HTR-8/SVneo (cell line): ENCODE results near the gene FARP2.
A peak's percentile ranks its signal among the peaks of the same experiment; 100 is the strongest.
"Not testable (repeated sequence)": the region's sequence is repeated elsewhere in the genome, so short reads cannot be mapped to it uniquely, and the experiment has no call there.

ENCODE experiments used
- DNase-seq: peaks from one replicate; pipeline ENCODE4 v3.0.0; 2011; ENCODE audit warnings: low spot score, mixed read lengths; ENCODE audit not compliant: insufficient read length
- FAIRE-seq: peaks from 2 replicates; lab custom pipeline; 2011; peaks lifted over from hg19 to GRCh38; lab: Jason Lieb, UNC

The FARP2 gene, protein sequence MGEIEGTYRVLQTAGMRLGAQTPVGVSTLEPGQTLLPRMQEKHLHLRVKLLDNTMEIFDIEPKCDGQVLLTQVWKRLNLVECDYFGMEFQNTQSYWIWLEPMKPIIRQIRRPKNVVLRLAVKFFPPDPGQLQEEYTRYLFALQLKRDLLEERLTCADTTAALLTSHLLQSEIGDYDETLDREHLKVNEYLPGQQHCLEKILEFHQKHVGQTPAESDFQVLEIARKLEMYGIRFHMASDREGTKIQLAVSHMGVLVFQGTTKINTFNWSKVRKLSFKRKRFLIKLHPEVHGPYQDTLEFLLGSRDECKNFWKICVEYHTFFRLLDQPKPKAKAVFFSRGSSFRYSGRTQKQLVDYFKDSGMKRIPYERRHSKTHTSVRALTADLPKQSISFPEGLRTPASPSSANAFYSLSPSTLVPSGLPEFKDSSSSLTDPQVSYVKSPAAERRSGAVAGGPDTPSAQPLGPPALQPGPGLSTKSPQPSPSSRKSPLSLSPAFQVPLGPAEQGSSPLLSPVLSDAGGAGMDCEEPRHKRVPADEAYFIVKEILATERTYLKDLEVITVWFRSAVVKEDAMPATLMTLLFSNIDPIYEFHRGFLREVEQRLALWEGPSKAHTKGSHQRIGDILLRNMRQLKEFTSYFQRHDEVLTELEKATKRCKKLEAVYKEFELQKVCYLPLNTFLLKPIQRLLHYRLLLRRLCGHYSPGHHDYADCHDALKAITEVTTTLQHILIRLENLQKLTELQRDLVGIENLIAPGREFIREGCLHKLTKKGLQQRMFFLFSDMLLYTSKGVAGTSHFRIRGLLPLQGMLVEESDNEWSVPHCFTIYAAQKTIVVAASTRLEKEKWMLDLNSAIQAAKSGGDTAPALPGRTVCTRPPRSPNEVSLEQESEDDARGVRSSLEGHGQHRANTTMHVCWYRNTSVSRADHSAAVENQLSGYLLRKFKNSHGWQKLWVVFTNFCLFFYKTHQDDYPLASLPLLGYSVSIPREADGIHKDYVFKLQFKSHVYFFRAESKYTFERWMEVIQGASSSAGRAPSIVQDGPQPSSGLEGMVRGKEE

DNA sequence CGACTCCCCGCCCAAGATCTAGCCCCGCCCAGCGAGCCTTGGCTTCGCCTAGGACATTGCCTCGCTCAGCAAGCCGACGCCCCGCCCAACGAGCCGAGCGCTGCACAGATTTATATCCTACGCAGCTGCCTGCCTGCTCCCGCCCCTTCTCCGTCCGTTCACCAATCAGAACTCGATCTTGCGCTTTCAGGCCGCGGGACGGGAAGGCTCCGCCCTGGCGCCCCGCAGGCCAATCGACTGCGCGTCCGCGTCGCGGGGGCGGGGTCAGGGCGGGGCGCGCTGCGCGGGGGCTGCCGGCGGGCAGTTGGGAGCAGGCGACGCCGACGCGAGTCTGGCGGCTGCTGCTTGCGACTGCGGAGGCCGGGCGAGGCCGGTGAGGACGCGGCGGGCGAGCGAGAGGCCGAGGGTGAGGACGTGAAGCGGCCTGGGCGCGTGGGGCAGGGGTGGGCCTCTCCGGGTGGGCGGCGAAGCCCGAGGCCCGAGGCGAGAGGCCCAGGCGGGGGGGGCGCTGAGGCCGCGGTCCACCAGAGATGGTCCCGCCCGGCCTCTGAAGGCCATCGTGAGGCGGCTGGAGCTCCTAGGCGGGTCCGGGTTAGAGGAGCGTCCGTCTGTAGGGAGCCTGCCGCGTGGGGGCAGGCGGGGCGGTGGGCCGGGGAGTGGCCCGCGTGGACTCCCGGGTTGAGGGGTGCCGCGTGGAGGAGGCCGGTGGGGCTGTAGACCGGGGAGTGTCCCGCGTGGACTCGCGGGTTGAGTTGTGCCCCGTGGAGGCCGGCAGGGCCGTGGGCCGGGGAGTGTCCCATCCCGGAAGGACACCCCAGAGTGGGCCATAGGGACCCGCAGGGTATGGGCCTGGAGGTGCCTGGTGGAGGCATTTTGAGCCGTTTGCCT is at the start of gene FARP2:
Gene FARP2, plus strand, starts transcription at position 303 of the 888 bp plus-strand sequence. CDS start 16,823 bp downstream, outside the sequence.
- peak; percentile 93 for DNase-seq
- peak; percentile 49 for FAIRE-seq

DNA sequence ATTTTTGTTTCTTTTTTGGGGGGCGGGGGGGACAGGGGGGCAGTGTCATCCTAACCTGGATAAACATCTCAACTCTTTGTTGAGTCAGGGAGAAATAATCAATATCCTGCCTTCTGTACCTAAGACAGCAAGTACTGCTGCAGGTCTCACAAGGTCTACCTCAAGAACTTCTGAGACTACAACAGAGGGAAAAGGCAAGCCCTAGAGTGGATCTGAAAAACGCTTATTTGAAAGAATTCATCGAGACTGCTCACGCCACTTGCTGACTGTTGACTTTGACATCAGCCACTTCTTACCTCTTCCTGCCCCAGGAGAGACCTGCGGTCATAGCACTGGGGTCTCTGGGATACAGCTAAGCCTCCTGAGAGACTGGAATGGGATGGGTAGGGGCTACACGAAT is 49.0 kb upstream of the FARP2 start:
- FAIRE-seq = no peak
- no peak for DNase-seq

DNA sequence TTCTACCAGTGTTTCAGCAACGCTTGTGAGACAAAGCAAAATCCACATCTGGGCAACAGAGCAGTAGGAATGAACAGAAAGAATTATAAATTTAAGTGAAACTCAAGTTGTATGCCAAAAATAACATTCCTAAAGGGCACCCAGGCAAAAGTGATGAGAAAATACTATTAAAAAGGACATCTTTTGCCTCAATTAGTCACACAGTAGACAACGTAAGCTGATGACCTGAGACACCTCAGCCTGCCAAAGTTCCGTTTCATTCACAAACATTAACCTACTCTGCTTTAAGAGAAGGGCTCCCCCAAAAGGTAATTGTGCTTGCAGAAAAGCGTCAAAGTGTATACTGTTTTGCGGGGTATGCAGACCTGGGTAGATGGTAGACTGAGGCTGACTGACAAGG is 47.8 kb upstream of the FARP2 start:
- FAIRE-seq = no peak
- no peak for DNase-seq

DNA sequence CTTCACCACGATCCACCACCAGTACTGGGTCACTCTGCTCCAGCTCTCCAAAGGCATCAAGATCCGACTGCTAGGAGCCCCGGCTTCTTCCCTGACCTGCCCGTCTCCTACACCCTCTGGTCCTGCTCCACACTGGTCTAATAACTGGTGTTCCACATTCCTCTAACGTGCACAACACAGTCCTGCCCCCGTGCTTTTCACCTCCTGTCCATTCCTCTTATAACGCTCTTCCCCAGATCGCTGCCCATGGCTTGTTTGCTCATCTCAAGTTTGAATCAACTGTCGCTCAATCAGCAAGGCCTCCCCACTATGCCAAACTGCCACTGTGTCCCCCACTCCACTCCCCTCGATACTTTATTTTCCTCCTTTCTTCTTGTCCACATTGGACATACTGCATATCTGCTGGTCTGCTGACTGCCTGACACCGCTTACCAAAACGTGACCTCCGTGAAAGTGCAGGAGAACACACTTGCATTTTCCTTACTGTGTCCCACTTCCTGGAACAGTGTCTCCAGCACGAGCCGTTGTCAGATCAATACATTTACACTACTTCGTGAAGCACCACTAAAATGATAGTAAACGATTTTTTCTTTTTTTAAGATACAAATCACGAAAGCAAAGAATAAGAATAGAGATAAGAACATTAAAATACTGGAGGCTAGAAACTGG is 47.1 kb upstream of the FARP2 start:
- DNase-seq (no peak), FAIRE-seq (no peak)

DNA sequence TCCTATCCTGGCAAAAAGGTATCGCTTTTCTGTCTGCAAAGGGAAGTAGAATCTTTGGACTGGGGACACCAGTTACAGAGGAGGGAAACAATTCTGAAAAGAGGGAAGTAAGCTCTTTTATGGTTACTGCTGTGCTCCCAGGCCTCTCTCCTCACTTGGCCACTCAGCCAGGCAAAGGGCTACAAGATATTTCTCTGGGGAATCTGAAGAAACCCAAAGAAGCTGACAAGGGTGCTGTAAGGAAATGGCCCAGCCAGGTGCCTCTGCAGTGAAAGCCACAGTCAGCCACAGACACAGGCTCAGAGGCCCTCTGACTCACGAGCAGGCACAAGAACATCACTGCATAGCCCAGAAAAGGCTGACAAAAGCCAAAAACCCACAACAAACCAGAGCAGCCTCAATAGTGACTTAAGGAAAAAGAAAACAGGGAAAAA is 46.4 kb upstream of the FARP2 start:
- DNase-seq (no peak), FAIRE-seq (no peak)

DNA sequence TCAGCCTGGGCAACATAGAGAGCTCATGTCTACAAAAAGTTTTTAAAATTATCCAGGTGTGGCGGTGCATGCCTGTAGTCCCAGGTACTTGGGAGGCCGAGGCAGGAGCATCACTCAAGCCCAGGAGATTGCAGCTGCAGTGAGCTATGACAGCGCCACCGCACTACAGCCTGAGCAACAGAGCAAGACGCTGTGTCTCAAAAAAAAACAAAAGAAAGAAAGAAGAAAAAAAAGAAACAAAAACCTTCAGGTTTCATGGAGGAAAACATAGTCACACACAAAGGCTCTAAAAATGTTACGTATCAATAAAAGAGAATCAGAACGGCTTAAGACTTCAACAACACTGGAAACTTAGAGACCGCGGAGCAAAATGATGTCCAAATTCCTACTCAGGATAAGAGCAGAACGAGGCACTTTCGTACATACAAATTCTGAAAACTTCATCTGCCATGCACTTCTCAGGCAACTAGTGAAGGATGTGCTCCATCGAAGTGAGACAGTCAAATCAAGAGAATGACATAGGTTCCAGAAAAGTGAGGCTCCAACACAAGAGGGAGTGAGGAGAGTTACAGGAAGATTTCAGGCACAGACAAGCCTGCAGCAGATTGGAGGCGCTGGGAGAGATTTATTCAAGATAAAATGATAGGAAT is 45.0 kb upstream of the FARP2 start:
- FAIRE-seq (no peak), DNase-seq (no peak)

DNA sequence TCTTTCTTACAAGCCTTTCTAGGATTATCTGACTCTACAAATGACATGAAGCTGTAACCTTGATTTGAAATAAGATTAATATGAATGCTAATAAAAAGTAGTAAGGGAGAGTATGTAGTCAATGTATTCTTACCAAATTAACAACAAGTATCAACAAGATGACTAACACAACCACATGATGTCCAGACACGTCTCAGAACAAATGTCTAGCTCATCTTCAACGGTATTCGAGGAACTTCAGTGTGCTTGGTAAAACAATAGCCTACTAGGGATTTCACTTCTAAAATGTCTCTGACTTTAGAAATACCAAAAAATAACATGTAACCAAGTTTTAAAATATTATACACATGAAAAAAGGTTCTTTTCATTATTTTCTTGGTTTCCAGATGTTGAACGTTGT is 44.0 kb upstream of the FARP2 start:
- FAIRE-seq = no peak
- DNase-seq = no peak

DNA sequence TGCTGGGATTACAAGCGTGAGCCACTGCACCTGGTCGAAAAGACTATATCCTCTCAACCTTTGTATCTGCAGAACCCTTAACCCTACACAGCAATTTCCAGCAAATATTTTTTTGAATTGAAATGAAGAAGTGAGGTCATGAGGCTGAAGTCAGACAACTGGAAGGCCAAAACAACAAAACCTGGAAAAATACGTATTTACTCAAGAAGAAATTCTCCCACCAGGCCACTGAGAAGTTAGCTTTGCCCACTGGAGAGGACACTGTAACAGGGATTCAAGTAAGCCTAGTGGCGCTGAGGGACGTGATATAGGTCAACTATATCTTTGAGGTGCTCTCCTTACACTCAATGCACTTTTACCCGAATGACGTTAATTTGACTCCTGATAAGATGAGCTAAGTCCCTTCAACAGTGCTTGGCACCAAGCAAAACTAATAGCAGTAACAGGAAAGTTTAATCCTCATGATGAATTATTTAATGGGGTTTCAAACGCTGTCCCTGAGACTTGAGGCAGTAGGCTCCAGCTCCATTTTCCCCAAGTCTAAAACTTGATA is 42.5 kb upstream of the FARP2 start:
- DNase-seq (no peak), FAIRE-seq (no peak)

DNA sequence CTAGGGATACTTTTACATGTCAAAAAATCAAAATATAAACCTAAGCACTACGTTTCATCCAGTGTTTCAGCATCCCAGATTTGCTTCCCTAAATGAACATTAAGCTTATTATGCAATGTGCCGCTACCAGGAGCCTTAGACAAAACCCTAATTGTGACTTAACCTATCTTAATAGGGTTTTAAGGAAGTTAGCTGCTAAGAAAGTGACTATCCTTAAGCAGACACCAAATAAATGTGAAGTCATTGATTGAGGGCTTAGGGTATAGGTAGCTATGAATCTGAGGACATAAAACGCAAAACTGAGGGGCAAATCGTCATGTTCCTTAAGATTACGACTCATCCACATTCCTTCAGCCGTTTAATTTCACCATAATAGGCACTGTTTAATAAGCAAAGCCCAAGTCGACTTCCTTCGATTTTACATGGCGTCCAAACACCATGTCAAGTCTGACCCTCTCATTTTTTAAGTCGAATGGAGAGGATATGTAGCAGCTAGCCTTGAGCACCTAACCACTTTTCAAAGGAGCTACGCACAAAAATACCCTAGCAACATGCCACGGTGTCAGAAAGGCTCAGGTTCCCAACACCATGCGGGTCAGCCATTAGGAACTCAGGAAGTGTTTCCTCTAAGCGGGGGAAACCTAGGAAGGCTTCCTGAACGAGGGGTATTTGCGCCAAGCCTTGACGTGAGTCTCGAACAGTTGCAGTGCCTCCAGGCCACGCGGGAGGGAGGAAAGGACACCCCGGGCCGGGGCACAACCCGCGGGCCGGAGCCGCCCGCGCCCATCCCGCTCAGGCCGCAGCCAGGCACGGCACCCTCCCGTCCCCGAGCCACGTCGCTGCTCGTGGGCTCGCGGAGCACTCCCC is 41.6 kb upstream of the FARP2 start:
- FAIRE-seq (no peak), DNase-seq (no peak)

DNA sequence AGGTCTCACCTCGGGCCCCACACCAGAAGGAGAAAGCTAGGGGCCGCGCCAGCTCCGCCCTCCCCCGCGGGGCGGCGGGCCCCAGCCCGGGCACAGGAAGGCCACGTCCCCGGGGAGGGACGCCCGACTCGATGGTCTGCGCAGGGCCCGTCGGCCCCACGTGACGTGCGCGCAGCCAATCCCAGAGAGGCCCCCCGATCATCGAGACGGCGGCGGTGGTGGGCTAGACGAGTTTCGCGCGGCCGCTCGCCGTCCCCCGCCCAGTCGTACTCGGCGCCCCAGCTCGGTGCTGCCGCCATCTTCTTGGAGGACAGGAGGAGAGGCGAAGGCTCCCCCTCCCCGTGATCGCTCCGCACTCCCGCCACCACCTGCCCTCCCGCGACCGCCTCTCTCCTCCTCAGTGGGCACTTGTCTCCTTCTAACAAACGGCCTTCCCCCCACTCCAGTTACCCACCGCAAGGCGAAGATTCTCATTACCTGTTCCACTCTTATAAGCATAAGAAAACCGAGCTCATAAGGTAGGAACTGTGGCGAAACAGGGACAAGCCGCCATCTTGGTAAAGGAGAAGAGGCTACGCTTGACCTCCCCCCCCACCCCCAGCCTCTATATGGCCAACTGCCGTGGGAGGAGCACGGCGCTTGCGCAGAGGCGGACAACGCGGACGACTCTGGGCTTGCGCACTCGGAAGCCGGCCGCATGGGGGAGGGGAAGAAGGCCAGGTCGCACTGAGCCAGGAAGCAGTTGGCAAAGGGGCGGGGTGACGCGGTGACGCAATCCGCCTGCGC is 40.8 kb upstream of the FARP2 start, which contains the start of gene HDLBP:
Gene HDLBP, minus strand, starts transcription at position 580 of the 786 bp plus-strand sequence. CDS start 48,803 bp downstream, outside the sequence.
- FAIRE-seq (peak; percentile 80), DNase-seq (peak; percentile 98)

DNA sequence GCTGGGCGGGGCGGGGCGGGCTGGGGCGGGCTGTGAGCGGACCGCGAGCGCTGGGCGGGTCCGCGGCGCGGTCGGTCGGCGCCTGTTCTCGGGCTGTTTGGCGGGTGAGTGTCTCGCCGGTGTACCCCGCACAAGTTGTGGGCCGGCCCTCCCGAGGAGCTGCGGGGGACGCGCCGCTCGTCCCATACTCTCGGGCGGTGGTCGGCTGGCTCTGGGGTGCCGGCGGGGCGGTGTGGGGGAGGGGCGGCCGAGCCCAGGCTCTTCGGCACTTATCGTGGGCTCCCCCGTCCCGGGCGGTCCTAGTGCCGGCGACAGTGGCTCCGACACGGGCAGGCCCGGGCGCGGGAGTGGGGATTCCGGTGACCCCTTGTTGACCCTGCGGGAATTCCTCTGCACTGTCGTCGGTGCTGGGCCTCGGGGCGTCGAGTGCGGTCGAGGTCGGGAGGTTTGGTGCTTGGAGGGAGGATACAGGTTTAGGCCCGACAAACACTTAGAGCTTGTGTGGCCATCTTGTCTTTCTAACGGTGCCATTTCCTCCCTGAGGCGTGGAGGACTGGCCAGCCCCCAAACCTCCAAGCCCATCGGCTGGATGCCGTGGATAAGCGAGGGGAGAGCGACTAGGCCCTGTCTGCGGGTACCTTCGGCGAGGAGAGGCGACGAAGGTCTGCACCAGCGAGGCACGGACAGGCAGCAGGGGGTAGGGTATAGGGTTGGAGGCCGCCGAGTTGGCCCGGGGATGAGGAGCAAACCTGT is 40.0 kb upstream of the FARP2 start, which contains the start of gene SEPTIN2:
Gene SEPTIN2, plus strand, starts transcription at position 47 of the 753 bp plus-strand sequence. CDS start 8,308 bp downstream, outside the sequence.
- FAIRE-seq (no peak), DNase-seq (peak; percentile 52)

DNA sequence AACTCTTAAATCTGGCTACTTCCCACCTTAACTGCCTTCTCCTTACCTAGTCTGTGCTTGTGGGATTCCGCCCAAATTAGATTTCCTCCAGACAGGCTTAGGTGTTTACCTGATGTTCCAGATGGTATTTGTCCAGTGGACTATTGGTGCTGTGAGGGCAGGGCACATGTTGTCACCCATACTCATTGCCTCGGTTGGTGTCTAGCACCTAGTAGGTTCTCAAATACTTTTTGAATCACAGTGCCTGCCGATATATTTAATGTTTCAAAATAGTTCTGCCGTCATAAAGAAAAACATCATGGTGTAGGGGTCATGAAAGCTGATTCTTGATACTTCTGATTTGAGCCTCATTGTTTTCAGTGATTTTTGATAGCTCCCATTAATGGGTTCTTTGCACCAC is 39.3 kb upstream of the FARP2 start:
- DNase-seq = no peak
- no peak for FAIRE-seq

DNA sequence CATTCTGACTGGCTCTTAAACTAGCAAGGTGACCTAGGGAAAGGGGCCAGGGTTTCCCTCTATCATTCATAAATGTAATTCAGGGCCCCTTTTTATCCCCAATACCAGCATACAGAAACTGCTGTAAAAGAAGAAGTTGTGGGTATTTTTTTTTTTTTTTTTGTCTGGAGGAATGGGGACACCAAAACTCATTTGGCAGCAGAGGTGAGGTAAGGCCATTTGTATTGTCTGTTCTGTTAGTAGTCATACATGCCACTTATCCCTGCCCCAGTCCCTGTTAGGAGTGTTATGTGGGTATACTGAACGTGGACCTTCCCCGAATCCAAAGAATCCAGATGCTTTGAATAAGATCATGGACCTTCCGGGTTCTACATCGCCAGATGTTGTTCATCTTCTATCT is 38.7 kb upstream of the FARP2 start:
- FAIRE-seq = no peak
- no peak for DNase-seq

DNA sequence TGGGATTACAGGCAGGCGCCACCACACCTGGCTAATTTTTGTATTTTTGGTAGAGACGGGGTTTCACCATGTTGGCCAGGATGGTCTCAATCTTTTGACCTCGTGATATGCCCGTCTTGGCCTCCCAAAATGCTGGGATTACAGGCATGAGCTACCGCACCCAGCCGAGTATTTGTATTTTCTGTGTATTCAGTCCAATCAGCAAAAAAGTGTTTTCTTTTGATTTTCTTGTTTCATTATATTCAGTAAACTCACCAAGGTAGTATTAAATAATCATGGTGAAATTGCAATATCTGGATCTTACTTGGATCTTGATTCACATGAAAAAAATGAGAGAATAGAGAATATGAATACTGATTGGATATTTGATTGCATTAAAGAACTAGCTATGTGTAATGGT is 37.3 kb upstream of the FARP2 start:
- FAIRE-seq, DNase-seq: not testable (repeated sequence)

DNA sequence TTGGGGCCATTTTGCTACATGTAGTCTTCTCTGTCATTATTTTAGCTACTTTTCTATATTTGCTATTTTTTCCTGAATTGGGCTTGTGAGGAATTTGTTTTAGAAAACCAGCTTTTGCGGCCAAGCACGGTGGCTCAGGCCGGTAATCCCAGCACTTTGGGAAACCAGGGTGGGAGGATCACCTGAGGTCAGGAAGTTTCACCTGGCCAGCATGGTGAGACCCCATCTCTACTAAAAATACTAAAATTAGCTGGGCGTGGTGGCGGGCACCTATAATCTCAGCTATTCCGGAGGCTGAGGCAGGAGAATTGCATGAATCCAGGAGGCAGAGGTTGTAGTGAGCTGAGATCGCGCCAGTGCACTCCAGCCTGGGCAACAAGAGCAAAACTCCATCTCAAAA is 35.7 kb upstream of the FARP2 start:
- FAIRE-seq = no peak
- no peak for DNase-seq

DNA sequence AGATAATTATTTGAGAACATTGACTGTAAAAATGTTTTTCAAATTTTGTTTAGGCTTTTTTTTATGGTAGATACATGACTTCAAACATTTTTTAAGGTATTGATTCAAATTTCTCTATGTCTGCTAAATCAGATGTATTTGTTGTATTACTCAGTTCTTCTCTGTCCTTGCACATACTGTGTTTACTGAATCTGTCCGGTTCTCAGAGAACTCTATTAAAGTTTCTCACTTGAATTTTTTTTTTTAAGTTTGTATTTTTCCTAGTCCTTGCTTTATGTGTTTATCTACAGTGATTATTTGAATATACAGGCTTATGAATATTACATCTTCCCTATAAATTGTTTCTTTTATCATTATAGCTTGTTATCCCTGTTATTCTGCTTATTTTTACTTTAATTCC is 35.1 kb upstream of the FARP2 start:
- FAIRE-seq = no peak

More for the DNA sequence above, 35.1 kb upstream of the FARP2 start:
- no peak for DNase-seq
